HG03066 (cell line): ENCODE measurements around the gene E2F6.

ENCODE experiments used
- ATAC-seq: cut with Tn5 transposase; IDR thresholded peaks from one replicate; pipeline ENCODE4 v1.9.1; 2021; ENCODE audit warnings: low read depth; ENCODE audit not compliant: unreplicated experiment

E2F6 gene

DNA sequence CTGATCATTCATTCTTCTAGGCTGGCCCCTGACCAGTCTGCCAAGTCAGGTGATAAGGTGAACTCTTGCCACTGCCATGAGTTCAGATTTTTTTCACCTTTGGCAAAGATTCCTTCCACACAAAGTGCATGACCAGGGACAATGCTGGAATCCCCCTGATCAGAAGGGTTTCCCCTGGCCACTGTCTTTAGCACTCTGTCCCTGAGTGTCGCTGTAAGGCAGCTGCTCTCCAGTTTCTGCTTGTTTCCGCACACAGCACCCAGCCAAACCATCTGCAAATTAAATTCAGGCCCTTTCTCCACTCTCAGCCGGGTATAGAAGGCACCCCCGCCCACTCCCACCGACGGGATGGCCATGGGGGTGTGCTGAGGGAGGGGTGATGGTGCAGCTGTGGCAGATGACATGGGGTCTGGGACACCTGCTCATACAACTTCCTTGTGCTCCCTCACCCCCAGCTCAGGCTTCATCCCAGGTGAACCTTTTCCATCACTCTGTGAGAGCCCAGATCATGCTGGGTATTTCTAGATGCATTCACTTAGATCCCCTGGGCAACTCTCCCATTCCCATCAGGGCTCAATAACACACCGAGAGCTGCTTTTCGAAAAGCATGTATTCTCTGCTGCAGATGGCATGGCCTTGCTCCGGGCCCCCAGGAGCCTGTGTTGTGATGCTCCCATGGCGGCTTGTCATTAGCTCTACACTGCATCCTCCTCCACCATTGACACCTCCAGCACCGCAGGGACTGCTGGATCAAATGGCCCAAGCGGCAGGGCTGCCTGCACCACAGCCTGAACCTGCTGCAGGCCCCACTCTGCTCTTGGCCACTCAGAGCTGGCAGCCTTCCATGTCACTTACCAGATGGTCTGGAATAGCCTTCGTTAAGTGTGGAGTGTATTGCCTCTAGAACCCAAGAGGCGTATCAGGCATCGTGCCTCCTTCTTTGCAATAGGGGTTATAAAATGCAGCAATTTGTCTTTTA lies 69.2 kb downstream of the E2F6 start:
- ATAC-seq = no peak

DNA sequence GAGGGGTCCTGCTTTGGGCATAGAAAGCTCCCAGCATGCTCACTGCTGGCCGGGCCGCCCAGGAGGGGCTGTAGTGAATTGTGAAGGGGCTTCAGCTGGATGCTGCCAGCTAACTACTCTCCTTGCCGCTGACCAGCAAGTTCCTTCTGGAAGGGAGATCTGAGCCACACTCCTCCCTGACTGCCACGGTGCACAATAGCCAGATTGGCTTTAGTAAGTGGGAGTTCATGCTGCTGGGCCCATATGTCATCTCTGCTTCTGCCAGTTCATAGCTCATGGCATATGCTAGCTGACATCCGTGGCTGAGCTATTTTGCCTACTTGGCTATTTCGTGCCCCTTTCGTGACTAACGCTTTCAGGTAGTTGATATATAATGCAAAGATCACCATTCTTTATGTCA lies 69.9 kb downstream of the E2F6 start:
- no peak for ATAC-seq

DNA sequence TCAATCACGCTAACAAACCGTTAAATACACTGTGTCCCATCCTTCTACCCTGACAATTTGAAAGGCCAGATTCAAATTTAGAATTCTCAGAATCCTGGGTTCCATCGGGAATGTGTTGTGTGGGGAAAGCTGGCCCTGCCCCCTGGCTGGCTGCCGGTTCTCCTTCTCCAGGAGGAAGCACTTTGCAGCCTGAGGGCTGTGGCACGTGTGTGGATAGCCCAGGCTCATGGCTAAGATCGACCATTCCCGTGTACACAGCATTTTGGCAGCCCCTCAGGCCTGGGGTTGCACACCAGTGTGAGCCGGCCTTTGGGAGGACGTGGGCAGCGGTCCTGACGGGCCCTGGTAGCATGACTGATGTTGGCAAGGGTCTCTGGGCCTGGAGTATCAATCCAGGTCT lies 70.6 kb downstream of the E2F6 start:
- no peak for ATAC-seq
